Right lobe of liver (tissue), 4 donors: ENCODE data around the gene OR6K3.

Source experiments
- CTCF ChIP-seq, 4 donors: fragments of 200-600 bp in 3 of 4; fragments of 450-650 bp in 1 of 4; IDR thresholded peaks; one replicate each; pipeline versions ENCODE4 v1.5.1 to v1.8.0; 2016 to 2022; ENCODE audit warnings: antibody characterized with exemption in 4 of 4, mild to moderate bottlenecking in 2 of 4
- POLR2A ChIP-seq: fragments of 450-650 bp; IDR thresholded peaks from one replicate; pipeline ENCODE4 v1.6.1; 2017; ENCODE audit warnings: antibody characterized with exemption, mild to moderate bottlenecking
- donor health status: DM: no; HTN: no; CAD: no.
- donor health status: DM: no; HTN: no; CAD: no.
- donor health status: DM: no; HTN: yes; CAD: no.

GRCh38 chr1:158694596-158694995 lies 25.9 kb downstream of the OR6K3 start:
- TF ChIP-seq POLR2A = no peak
- TF ChIP-seq CTCF (IDR thresholded peaks at IDR 0.05) = no peak
